Vagina (tissue), 2 donors: ENCODE results near the gene INTS15.

Experiments used
- POLR2AphosphoS5 ChIP-seq, 2 donors: sonication (generic); formaldehyde crosslinking; IDR thresholded peaks; one replicate each; pipeline ENCODE4 v1.9.0; 2017; ENCODE audit warnings: antibody characterized with exemption in 2 of 2, mild to moderate bottlenecking in 2 of 2, low read depth in 1 of 2; ENCODE audit not compliant: insufficient read depth in 1 of 2
- TF ChIP-seq, protein P1 (sequence below), 3 experiments: fragments of 450-650 bp in 2 of 3; fragments of 200-600 bp in 1 of 3; sonication (generic) in 1 of 3; IDR thresholded peaks; one replicate each; pipeline ENCODE4 v1.5.1; 2017 to 2019; ENCODE audit warnings: antibody characterized with exemption in 3 of 3, mild to moderate bottlenecking in 2 of 3, moderate library complexity in 2 of 3

GRCh38 chr7:6562106-6562505 is 27.7 kb upstream of the INTS15 start:
- TF ChIP-seq, protein P1, sequence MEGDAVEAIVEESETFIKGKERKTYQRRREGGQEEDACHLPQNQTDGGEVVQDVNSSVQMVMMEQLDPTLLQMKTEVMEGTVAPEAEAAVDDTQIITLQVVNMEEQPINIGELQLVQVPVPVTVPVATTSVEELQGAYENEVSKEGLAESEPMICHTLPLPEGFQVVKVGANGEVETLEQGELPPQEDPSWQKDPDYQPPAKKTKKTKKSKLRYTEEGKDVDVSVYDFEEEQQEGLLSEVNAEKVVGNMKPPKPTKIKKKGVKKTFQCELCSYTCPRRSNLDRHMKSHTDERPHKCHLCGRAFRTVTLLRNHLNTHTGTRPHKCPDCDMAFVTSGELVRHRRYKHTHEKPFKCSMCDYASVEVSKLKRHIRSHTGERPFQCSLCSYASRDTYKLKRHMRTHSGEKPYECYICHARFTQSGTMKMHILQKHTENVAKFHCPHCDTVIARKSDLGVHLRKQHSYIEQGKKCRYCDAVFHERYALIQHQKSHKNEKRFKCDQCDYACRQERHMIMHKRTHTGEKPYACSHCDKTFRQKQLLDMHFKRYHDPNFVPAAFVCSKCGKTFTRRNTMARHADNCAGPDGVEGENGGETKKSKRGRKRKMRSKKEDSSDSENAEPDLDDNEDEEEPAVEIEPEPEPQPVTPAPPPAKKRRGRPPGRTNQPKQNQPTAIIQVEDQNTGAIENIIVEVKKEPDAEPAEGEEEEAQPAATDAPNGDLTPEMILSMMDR (IDR thresholded peaks at IDR 0.05) = no peak
- TF ChIP-seq POLR2AphosphoS5 (IDR thresholded peaks at IDR 0.05; ENCODE audit: insufficient read depth in 1 of 2, low read depth in 1 of 2) = no peak
